Measurements from ENCODE around the gene NR4A1. TPM values are rescaled to one million over a fixed set of nuclear protein-coding genes. Genes with fewer than 3 reads are reported as not detected.

Gene NR4A1
- total RNA-seq, 2 experiments from 2014 or later, result 25.3 to 29.0 TPM

DNA sequence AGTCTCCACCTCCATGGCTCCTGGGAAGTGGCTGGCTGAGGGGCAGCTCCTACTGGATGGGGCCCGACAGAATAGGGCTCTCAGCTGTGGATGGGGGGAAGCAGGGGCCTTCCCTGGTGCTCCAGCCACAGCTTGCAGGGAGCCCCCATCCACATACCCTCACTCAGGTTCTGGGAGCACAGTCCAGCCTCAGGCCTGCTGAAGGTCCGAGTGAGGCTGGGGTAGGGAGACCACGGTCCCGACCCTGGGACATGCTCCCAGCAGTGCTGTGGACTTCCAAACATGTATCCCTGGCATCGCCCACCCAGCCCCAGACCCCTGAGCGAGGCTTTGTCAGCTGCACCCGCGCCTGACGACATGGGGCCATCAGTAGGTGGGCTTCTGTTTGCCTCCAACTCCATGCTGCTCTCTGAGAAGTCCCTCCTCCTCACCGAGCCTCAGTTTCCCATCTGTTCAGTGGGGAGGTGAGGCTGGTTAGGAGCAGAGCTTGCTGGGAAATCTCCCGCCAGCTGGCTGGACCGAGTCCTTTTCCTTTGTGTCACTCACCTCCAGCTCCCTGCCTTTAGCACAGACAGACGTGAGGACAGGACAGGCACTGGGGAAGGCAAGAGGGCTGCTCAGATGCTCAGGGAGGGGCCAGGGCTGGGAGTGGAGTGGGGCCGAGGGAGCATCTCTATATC, 9.4 kb downstream of the NR4A1 start:
- POLR2A ChIA-PET, result interaction anchor here (0.8 to 1.1 kb wide), 2 partner anchors 9 to 28 kb away, joined by 3 to 5 read pairs; partner anchors contain the start of gene ATG101
- no TSS peak for BruUV-seq (replicated peaks)
- H3K4me3 ChIP-seq (ENCODE audit: low read depth, low read length, poor library complexity, severe bottlenecking), result no peak overlapping the region

DNA sequence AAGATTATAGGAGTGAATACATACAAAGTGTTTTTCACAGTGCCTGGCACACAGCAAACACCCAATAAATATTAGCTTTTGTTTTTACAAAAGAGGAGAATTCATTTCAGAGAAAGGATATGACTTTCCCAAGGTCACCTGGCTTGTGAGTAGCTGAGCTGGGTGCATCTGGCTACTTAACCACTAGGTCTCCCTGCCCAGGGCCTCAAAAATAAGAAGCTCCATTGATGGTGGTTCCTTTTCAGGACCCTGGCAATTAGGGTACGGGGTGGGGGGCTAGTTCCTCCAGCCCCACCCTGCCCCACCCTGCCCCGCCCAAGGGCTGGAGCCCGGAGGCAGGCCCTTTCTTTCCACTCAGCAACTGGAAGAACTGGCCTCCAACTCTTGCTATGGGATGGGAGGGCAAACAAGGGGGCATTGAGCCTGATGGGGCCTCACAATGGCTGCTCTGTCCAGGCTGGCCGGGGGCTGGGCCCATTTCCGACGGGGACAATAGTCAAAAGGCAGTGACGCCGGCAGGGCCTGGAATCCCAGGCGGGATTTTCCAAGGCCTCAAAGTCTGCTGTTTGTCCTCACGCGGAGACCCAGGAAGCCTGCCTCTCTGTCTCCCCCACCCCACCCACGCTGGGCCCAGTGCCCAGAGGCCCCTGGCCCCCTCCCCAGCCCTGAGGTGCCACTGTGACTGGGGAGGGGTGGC, 10.4 kb downstream of the NR4A1 start:
- no peak overlapping the region for H3K4me2 ChIP-seq (ENCODE audit: low read length)
- ChIA-PET POLR2A (interaction anchor here (1.0 to 1.1 kb wide), 2 partner anchors 10 to 29 kb away, joined by 3 to 5 read pairs; partner anchors contain the start of gene NR4A1), CTCF (ENCODE audit: unreplicated experiment) (interaction anchor here (0.5 to 0.6 kb wide), 2 partner anchors 62 to 1283 kb away, joined by 3 to 7 read pairs; no protein-coding TSS in a partner anchor)
- BruUV-seq (replicated peaks), result no TSS peak
- intact Hi-C loops (cut with micrococcal nuclease; ENCODE audit: unreplicated experiment), result no loop called here
- no peak for DNase-seq (ENCODE audit: low spot score)
- H4K20me1 ChIP-seq (ENCODE audit: insufficient read depth, low read length), result no peaks in the 10 kb centered on the region
- peaks cover 18% of the 10 kb centered on the region; the same call in 1 of the 2 replicates for H3K36me3 ChIP-seq (ENCODE audit: insufficient read depth, low read length)
- H3K27ac ChIP-seq (ENCODE audit: low read depth, low read length, poor library complexity, severe bottlenecking), result no peak overlapping the region
- H3K9me2 ChIP-seq (ENCODE audit: insufficient read depth, low read length), result no peaks in the 10 kb centered on the region
- H3K4me3 ChIP-seq (ENCODE audit: low read depth, low read length, poor library complexity, severe bottlenecking), result no peak overlapping the region
- H3K79me2 ChIP-seq (ENCODE audit: insufficient read depth, low read depth, low read length), result no peaks in the 10 kb centered on the region
- peaks cover 19% of the 10 kb centered on the region for H3K4me1 ChIP-seq (ENCODE audit: insufficient read depth, low read length, poor library complexity, severe bottlenecking)
- H2AFZ ChIP-seq (ENCODE audit: low read length), result no peak overlapping the region
- TF ChIP-seq EZH2phosphoT487 (IDR thresholded peaks at IDR 0.05; ENCODE audit: borderline replicate concordance, low read depth, low read length), result no peak
- TF ChIP-seq, protein P1, sequence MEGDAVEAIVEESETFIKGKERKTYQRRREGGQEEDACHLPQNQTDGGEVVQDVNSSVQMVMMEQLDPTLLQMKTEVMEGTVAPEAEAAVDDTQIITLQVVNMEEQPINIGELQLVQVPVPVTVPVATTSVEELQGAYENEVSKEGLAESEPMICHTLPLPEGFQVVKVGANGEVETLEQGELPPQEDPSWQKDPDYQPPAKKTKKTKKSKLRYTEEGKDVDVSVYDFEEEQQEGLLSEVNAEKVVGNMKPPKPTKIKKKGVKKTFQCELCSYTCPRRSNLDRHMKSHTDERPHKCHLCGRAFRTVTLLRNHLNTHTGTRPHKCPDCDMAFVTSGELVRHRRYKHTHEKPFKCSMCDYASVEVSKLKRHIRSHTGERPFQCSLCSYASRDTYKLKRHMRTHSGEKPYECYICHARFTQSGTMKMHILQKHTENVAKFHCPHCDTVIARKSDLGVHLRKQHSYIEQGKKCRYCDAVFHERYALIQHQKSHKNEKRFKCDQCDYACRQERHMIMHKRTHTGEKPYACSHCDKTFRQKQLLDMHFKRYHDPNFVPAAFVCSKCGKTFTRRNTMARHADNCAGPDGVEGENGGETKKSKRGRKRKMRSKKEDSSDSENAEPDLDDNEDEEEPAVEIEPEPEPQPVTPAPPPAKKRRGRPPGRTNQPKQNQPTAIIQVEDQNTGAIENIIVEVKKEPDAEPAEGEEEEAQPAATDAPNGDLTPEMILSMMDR (conservative IDR thresholded peaks at IDR 0.05; ENCODE audit: low read length), result no peak
- no peaks in the 10 kb centered on the region for H3K9me3 ChIP-seq (ENCODE audit: low read length)

More for the DNA sequence above, 9.4 kb downstream of the NR4A1 start:
- H4K20me1 ChIP-seq (ENCODE audit: insufficient read depth, low read length), result no peaks in the 10 kb centered on the region
- H3K4me2 ChIP-seq (ENCODE audit: low read length), result no peak overlapping the region; the same call in 1 of the 2 replicates
- H3K27ac ChIP-seq (ENCODE audit: low read depth, low read length, poor library complexity, severe bottlenecking), result peak overlapping the region; percentile 44
- intact Hi-C loops (cut with micrococcal nuclease; ENCODE audit: unreplicated experiment), result no loop called here
- H3K36me3 ChIP-seq (ENCODE audit: insufficient read depth, low read length), result peaks cover 18% of the 10 kb centered on the region; the same call in 1 of the 2 replicates
- CTCF ChIA-PET (ENCODE audit: unreplicated experiment), result interaction anchor here (0.5 to 0.6 kb wide), 3 partner anchors 15 to 1284 kb away, joined by 3 to 7 read pairs (median 3); no protein-coding TSS in a partner anchor
- no peaks in the 10 kb centered on the region for H3K9me3 ChIP-seq (ENCODE audit: low read length)
- DNase-seq (ENCODE audit: low spot score), result no peak
- H2AFZ ChIP-seq (ENCODE audit: low read length), result no peak overlapping the region
- TF ChIP-seq, protein P1 (conservative IDR thresholded peaks at IDR 0.05; ENCODE audit: low read length), result no peak
- TF ChIP-seq EZH2phosphoT487 (IDR thresholded peaks at IDR 0.05; ENCODE audit: borderline replicate concordance, low read depth, low read length), result no peak
- H3K4me1 ChIP-seq (ENCODE audit: insufficient read depth, low read length, poor library complexity, severe bottlenecking), result peaks cover 19% of the 10 kb centered on the region
- H3K9me2 ChIP-seq (ENCODE audit: insufficient read depth, low read length), result no peaks in the 10 kb centered on the region
- H3K79me2 ChIP-seq (ENCODE audit: insufficient read depth, low read depth, low read length), result no peaks in the 10 kb centered on the region

Data from OCI-LY7 (cell line).